Memory B cell (primary cell): ENCODE data around the gene PKM.
"Not testable (repeated sequence)": the region's sequence is repeated elsewhere in the genome, so short reads cannot be mapped to it uniquely, and the experiment has no call there.

ENCODE experiments used
- ATAC-seq: fragments of 150-1000 bp; cut with Tn5 transposase; 2 replicates; pipeline ENCODE4 v1.10.0; 2021; ENCODE audit warnings: low read depth, mild to moderate bottlenecking, moderate library complexity
- DNase-seq, 2 donors: peaks; one replicate each; pipeline ENCODE4 v3.0.0; 2022; ENCODE audit warnings: low spot score in 2 of 2
- H3K27ac Mint-ChIP-seq: one replicate; pipeline ENCODE4 v1.8.0; 2022; ENCODE audit warnings: mild to moderate bottlenecking, moderate library complexity, mixed read lengths
- H3K27me3 Mint-ChIP-seq: one replicate; pipeline ENCODE4 v1.8.0; 2022; ENCODE audit warnings: mixed read lengths
- H3K36me3 Mint-ChIP-seq: one replicate; pipeline ENCODE4 v1.8.0; 2022; ENCODE audit warnings: mild to moderate bottlenecking, mixed read lengths
- H3K4me1 Mint-ChIP-seq: one replicate; pipeline ENCODE4 v1.8.0; 2022; ENCODE audit warnings: mixed read lengths
- H3K4me3 Mint-ChIP-seq: one replicate; pipeline ENCODE4 v1.8.0; 2022; ENCODE audit warnings: mild to moderate bottlenecking, moderate library complexity, mixed read lengths
- H3K9me3 Mint-ChIP-seq: one replicate; pipeline ENCODE4 v1.8.0; 2022; ENCODE audit warnings: mixed read lengths

The PKM gene

GRCh38 chr15:72172796-72173195 is 58.2 kb downstream of the PKM start:
- H3K9me3 Mint-ChIP-seq = no peaks in the 10 kb centered on the region

GRCh38 chr15:72171978-72172377 is 59.0 kb downstream of the PKM start:
- not testable (repeated sequence) for H3K4me3 Mint-ChIP-seq, H3K4me1 Mint-ChIP-seq, H3K9me3 Mint-ChIP-seq, DNase-seq, H3K27ac Mint-ChIP-seq, ATAC-seq, H3K36me3 Mint-ChIP-seq
- peaks cover 14% of the 10 kb centered on the region for H3K27me3 Mint-ChIP-seq

More at GRCh38 chr15:72172796-72173195, 58.2 kb downstream of the PKM start:
- DNase-seq = no peak
- Mint-ChIP-seq H3K36me3 (no peaks in the 10 kb centered on the region), H3K4me3 (no peak overlapping the region), H3K27me3 (peaks cover 14% of the 10 kb centered on the region), H3K4me1 (peaks cover 7% of the 10 kb centered on the region), H3K27ac (no peak overlapping the region)
- ATAC-seq = no peak

GRCh38 chr15:72170691-72171090 is 60.3 kb downstream of the PKM start:
- Mint-ChIP-seq H3K9me3 (no peaks in the 10 kb centered on the region), H3K27ac (no peak overlapping the region), H3K4me1 (peaks cover 7% of the 10 kb centered on the region), H3K36me3 (no peaks in the 10 kb centered on the region), H3K4me3 (no peak overlapping the region), H3K27me3 (peaks cover 18% of the 10 kb centered on the region)
- DNase-seq (no peak), ATAC-seq (no peak)

GRCh38 chr15:72169921-72170611 is 60.9 kb downstream of the PKM start:
- H3K4me1 Mint-ChIP-seq = peaks cover 3% of the 10 kb centered on the region
- no peaks in the 10 kb centered on the region for H3K36me3 Mint-ChIP-seq
- H3K9me3 Mint-ChIP-seq = no peaks in the 10 kb centered on the region
- no peak overlapping the region for H3K27ac Mint-ChIP-seq
- ATAC-seq = no peak
- H3K27me3 Mint-ChIP-seq = peaks cover 12% of the 10 kb centered on the region
- H3K4me3 Mint-ChIP-seq = no peak overlapping the region
- DNase-seq = no peak

GRCh38 chr15:72169236-72169920 is 61.6 kb downstream of the PKM start:
- Mint-ChIP-seq H3K4me1 (no peaks in the 10 kb centered on the region), H3K9me3 (no peaks in the 10 kb centered on the region), H3K27ac (no peak overlapping the region), H3K36me3 (no peaks in the 10 kb centered on the region), H3K4me3 (no peak overlapping the region), H3K27me3 (peaks cover 10% of the 10 kb centered on the region)
- no peak for DNase-seq
- no peak for ATAC-seq

- DNase-seq = no peak
- H3K36me3 Mint-ChIP-seq = no peaks in the 10 kb centered on the region
- no peak overlapping the region for H3K4me3 Mint-ChIP-seq
- H3K9me3 Mint-ChIP-seq = no peaks in the 10 kb centered on the region
- no peak overlapping the region for H3K27ac Mint-ChIP-seq
- H3K27me3 Mint-ChIP-seq = peaks cover 7% of the 10 kb centered on the region
- no peak for ATAC-seq
- H3K4me1 Mint-ChIP-seq = no peaks in the 10 kb centered on the region
Measured at GRCh38 chr15:72168808-72169190, 62.2 kb downstream of the PKM start.

- DNase-seq (no peak), ATAC-seq (no peak)
- Mint-ChIP-seq H3K36me3 (no peaks in the 10 kb centered on the region), H3K9me3 (no peaks in the 10 kb centered on the region), H3K4me3 (no peak overlapping the region), H3K4me1 (no peaks in the 10 kb centered on the region), H3K27ac (no peak overlapping the region), H3K27me3 (peaks cover 7% of the 10 kb centered on the region)
Measured at GRCh38 chr15:72168131-72168807, 62.7 kb downstream of the PKM start.

- DNase-seq = no peak
- no peak overlapping the region for H3K27ac Mint-ChIP-seq
- ATAC-seq = no peak
- H3K27me3 Mint-ChIP-seq = peaks cover 7% of the 10 kb centered on the region
- no peaks in the 10 kb centered on the region for H3K9me3 Mint-ChIP-seq
- no peak overlapping the region for H3K4me3 Mint-ChIP-seq
- H3K36me3 Mint-ChIP-seq = no peaks in the 10 kb centered on the region
- no peaks in the 10 kb centered on the region for H3K4me1 Mint-ChIP-seq
Measured at GRCh38 chr15:72167445-72167844, 63.5 kb downstream of the PKM start.

- Mint-ChIP-seq H3K27ac (no peak overlapping the region), H3K27me3 (peaks cover 7% of the 10 kb centered on the region), H3K4me1 (no peaks in the 10 kb centered on the region), H3K9me3 (no peaks in the 10 kb centered on the region), H3K4me3 (no peak overlapping the region), H3K36me3 (no peaks in the 10 kb centered on the region)
- ATAC-seq = no peak
- no peak for DNase-seq
Measured at GRCh38 chr15:72166716-72167417, 64.1 kb downstream of the PKM start.

- H3K4me3 Mint-ChIP-seq = no peak overlapping the region
- H3K4me1 Mint-ChIP-seq = no peaks in the 10 kb centered on the region
- no peaks in the 10 kb centered on the region for H3K36me3 Mint-ChIP-seq
- H3K27ac Mint-ChIP-seq = no peak overlapping the region
- H3K27me3 Mint-ChIP-seq = peaks cover 9% of the 10 kb centered on the region
- H3K9me3 Mint-ChIP-seq = no peaks in the 10 kb centered on the region
- DNase-seq (no peak), ATAC-seq (no peak)
Measured at GRCh38 chr15:72163719-72164118, 67.3 kb downstream of the PKM start.

GRCh38 chr15:72162569-72162968 is 68.4 kb downstream of the PKM start:
- ATAC-seq (no peak), DNase-seq (no peak)
- Mint-ChIP-seq H3K4me3 (no peak overlapping the region), H3K27me3 (peaks cover 6% of the 10 kb centered on the region), H3K9me3 (no peaks in the 10 kb centered on the region), H3K27ac (no peak overlapping the region), H3K36me3 (no peaks in the 10 kb centered on the region), H3K4me1 (no peaks in the 10 kb centered on the region)

- ATAC-seq (no peak), DNase-seq (no peak)
- H3K27me3 Mint-ChIP-seq = peaks cover 4% of the 10 kb centered on the region
- no peaks in the 10 kb centered on the region for H3K36me3 Mint-ChIP-seq
- H3K4me3 Mint-ChIP-seq = no peak overlapping the region
- no peaks in the 10 kb centered on the region for H3K4me1 Mint-ChIP-seq
- H3K27ac Mint-ChIP-seq = no peak overlapping the region
- H3K9me3 Mint-ChIP-seq = no peaks in the 10 kb centered on the region
Measured at GRCh38 chr15:72161361-72162132, 69.4 kb downstream of the PKM start.

GRCh38 chr15:72160696-72161245 is 70.2 kb downstream of the PKM start:
- H3K27ac Mint-ChIP-seq = no peak overlapping the region
- no peaks in the 10 kb centered on the region for H3K36me3 Mint-ChIP-seq
- H3K4me1 Mint-ChIP-seq = peaks cover under 1% of the 10 kb centered on the region
- no peak for ATAC-seq
- H3K9me3 Mint-ChIP-seq = no peaks in the 10 kb centered on the region
- no peak overlapping the region for H3K4me3 Mint-ChIP-seq
- DNase-seq = no peak
- peaks cover 2% of the 10 kb centered on the region for H3K27me3 Mint-ChIP-seq
